Epidermal melanocyte (primary cell): Measurements from ENCODE around the gene FLII.
A peak's percentile ranks its signal among the peaks of the same experiment; 100 is the strongest.

Source experiments
- DNase-seq: peaks from one replicate; pipeline ENCODE4 v3.0.0; 2011; ENCODE audit warnings: low spot score; ENCODE audit not compliant: insufficient read length

The FLII gene

DNA sequence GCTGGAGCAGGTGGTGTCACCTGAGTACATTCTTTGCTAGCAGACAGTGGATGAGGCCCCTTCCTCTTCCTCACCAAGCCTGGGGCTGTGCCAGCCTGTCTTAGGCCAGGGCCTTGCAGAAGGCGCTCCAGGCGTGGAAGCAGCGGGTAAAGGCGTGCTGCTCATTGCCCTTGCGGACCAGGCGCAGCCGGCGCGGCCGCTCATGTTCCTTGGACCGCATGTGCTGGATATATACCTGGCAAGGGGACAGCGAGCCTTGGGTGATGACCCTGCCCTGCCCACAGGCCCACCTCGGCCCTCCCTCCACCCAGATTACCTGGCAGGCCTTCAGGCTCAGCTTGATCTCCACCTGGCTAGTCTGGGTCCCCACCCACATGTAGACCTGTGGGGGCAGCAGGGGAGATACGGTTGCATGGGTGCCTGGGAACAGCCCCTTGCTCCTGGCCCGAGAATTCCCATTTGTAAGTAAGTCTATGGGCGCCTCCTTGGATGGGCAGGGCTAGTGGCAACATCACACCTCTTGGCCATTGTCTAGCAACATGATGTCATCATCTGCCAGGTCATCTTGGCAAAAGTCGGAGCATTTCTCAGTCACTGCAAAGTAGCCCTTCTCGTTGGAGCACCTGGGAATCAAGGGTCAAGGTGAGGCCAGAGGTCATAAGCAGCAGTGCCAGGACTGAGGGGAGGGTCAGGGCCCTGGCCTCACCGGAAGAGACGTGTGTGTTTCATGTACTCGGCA is 13.3 kb downstream of the FLII start:
- no peak for DNase-seq

- DNase-seq: no peak
Observed at GRCh38 chr17:18241229-18241871, 17.2 kb downstream of the FLII start.

GRCh38 chr17:18240449-18240848 is 18.1 kb downstream of the FLII start:
- no peak for DNase-seq

DNA sequence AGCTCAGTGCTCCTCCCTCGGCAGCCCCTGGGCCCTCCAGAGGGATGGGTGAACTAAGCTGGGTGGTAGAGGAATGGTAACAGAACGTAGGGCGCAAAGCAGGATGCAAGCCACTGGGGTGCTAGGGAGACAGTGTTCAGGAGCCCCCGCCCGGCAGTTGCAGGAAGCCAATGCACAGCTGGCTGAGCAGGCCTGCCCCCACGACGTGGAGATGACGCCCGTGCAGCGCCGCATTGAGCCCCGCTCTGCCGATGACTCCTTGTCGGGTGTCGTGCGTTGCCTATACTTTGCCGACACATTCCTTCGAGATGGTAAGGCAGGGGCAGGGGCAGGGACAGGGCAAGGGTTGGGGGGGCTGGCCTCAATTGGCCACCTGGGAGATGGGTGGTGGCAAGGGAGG is 20.2 kb downstream of the FLII start:
- DNase-seq: no peak

- no peak for DNase-seq
Observed at GRCh38 chr17:18237461-18237860, 21.1 kb downstream of the FLII start.

GRCh38 chr17:18236494-18236893 is 22.0 kb downstream of the FLII start:
- no peak for DNase-seq

GRCh38 chr17:18235743-18236256 is 22.7 kb downstream of the FLII start:
- no peak for DNase-seq

DNA sequence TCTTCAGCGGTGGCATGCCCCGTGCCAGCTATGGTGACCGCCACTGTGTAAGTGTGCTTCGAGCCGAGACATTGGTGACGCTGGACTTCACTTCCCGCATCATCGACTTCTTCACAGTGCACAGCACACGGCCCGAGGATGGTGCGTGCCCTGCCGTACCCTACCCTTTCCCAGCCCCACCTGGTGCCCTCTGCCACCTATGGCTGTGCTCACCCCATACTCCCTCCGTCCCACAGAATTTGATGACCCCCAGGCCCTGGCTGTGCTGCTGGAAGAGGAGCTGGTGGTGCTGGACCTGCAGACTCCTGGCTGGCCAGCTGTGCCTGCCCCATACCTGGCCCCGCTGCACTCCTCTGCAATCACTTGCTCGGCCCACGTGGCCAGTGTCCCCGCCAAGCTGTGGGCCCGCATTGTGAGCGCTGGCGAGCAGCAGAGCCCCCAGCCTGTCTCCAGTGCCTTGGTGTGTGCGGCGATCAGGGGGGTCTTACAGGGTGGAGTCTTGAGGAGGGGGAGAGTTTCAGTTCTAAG is 23.6 kb downstream of the FLII start:
- DNase-seq: no peak

DNA sequence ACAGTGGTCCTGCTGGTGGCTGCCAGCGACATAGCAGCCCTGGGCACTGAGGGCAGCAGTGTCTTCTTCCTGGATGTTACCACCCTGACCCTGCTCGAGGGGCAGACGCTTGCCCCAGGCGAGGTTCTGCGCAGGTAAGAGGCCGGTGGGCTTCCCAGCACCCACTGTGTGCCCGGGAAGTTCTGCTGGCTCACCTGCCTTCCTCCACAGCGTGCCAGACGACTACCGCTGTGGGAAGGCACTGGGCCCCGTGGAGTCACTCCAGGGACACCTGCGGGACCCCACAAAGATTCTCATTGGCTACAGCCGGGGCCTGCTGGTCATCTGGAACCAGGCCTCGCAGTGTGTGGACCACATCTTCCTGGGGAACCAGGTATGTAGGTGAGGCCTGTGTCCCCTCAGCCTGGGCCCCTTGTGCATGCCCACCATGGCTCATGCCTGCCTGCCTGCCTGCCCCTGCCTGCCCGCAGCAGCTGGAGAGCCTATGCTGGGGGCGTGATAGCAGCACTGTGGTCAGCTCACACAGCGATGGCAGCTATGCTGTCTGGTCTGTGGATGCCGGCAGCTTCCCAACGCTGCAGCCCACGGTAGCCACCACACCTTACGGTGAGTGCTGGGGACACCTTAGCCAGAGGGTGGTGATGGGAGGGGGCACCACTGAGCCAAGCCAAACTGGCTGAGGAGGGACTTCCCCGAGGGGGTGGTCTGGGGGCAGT is 24.6 kb downstream of the FLII start:
- DNase-seq: no peak

DNA sequence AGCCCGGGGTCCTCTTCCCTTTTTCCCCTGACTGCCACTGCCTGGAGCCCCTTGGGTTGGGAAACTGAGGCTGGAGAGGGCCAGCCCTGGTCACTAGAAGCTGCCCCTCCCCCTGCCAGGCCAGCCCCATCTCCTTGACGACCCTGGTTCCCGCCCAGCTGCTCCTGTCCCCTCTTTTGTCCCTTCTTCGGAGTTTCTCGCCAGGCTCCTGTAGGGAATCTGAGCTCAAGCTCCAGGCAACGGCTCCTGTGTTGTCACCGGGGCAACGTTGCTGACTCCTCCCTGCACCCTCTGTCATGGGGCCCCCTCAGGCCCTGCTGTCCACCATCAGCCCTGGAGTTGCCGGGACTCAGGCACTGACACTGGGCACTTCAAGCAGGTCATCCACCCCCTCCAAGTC is 27.4 kb downstream of the FLII start:
- DNase-seq: no peak

- no peak for DNase-seq
Observed at GRCh38 chr17:18230288-18231141, 28.0 kb downstream of the FLII start.

GRCh38 chr17:18229771-18230170 is 28.8 kb downstream of the FLII start:
- DNase-seq: no peak

DNA sequence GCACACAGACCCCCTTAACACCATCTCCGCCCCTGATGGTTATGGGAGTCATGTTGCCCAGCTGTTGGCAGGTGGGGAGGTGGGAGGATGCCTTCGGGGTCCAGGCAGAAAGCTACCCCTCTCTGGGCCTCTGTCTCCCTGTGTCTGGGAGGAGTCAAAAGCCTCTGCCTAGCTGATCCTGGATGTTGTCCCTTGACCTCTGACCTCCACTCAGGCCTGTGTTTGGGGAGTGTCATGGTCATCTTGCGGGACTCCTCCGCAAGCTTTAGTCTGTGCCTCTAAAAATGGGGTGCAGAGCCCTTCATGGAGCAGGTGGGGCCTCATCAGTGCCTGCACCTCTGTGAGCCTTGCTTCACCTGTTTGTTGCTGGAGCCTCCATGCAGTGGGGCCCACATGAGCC is 29.3 kb downstream of the FLII start:
- no peak for DNase-seq

DNA sequence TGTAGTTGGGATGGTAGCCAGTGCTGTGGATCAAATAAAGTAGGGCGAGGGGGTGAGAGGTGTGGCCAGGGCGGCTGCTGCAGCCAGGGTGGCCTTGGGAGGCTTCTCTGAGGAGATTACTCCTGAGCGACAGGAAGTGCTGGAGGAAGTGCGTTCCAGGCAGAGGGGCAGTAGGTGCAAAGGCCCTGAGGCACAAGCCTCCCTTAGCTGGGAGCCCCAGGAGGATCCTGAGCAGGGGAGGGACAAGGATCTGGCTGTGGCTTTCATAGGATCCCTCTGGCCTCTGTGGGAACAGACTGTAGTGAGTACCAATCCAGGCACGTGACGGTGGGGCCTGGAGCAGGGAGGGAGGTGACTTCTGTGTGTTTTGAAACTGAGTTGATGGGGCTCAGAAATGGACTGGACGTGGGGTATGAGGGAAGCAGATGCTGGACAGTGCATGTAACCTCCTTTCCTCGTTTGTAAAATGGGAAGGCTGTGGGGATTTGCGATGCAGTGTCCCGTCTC is 30.3 kb downstream of the FLII start:
- DNase-seq: no peak

DNA sequence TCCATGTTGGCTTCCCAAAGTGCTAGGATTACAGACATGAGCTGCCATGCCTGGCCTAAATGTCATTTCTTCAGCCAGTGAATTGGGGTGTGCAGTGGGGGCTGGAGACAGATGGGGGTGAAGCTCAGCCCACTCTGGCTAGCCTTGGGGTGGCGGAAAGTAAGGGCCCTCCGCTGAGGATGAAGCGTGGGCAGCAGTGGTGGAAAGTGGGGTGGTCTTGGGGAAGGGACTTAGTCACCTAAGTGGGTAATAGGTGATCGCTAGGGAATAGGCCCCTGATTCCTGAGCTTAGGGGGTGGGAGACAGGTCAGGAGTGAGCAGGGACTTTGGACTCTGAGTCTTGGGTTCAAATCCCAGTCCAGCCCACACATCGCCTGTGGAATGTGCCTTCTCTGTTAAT is 30.9 kb downstream of the FLII start:
- no peak for DNase-seq

DNA sequence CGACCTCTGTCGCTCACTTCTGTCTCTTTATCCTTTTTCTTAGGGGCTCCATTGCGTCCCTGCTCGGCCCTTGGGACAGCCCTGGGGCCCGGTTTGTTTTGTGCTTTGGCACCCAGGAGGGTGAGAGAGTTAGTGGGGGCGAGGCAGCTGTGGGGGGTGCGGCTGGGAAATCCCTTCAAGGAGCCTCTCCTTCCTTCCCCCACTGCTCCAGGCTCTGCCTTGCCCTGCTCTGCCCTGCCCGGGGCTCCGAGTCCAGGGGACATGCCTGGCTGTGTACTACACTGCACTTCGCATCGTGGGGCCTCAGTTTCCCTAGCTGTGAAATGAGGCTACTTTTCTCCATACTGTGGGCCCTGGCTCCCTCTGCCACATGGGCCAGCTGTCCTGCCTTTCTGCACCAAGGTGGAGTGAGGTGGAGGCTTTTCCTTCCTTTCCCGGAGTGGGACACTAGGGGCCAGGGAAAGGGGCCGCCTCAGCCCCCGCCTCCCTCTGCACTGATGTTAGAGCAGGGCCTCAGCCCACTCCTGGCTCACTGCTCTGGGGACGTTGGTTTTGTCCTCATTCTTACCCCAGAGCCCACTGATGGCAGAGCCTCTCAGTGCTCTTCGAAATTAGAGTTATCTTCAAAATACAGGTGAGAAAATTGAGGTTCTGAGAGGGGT is 32.1 kb downstream of the FLII start:
- no peak for DNase-seq

- DNase-seq: no peak
Observed at GRCh38 chr17:18225642-18226283, 32.8 kb downstream of the FLII start.

GRCh38 chr17:18225121-18225641 is 33.4 kb downstream of the FLII start, which contains the start of gene LLGL1:
Gene LLGL1, plus strand, starts transcription at chr17:18225635. Its CDS starts 48 bp downstream, at chr17:18225683.
- peak; percentile 99 for DNase-seq

DNA sequence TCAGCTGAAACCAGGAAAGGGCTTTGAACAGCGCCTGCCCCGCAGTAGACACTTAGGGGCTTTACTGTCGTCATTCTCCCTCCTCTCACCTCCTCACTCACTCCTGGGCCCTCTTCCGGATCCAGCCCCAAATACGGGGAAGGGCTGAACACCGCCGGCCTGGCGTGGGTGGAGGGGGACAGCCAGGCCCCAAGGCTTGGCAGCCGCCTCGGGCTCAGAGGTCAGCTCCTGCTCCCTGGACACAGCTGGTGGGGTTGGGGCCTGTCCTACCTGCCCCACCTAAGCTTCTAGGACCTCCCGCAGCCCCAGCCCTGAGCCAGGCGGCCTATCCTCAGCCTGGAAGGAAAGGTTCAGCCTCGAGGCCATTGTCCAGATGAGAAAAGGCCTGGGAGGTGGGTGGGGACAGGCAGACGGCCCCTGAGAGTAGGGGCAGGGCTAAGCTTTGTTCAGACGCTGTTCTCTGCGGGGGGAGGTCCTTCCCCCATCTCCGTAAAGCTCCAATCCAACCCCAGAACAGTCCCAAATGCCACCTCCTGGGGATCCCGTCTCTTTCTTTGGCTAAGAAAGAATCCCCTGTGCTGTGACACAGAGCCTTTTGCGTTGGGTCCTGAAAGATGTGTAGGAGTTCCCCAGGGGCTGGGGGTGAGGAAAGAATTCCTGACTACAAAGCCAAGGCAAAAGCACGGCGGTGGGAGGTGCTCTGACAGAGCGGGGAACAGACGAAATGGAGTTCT is 34.0 kb downstream of the FLII start:
- DNase-seq: no peak
